Fibroblast of the aortic adventitia (primary cell): ENCODE measurements around the gene MISP3. TPM values are rescaled to one million over a fixed set of nuclear protein-coding genes. Genes with fewer than 3 reads are reported as not detected.

Source experiments
- DNase-seq: peaks from one replicate; pipeline ENCODE4 v3.0.0-alpha.2; 2010; ENCODE audit warnings: low read depth
- H3K4me3 ChIP-seq: 2 replicates; pipeline ENCODE4 v1.5.1; 2011; ENCODE audit warnings: low read depth, mild to moderate bottlenecking, control low read depth, low read length, moderate library complexity
- total RNA-seq: library from RNA; depleted of rRNA; stranded (reverse); fragments of >200 nt; gene quantifications from 2 replicates; pipeline ENCODE4 v1.2.3, GENCODE V29; 2012; ENCODE audit warnings: low replicate concordance
- TF ChIP-seq, protein P1 (sequence below): IDR thresholded peaks from 2 replicates; pipeline ENCODE4 v1.5.1; 2011; ENCODE audit warnings: mild to moderate bottlenecking, low read length, control low read depth, inconsistent platforms; ENCODE audit not compliant: insufficient read depth

MISP3 gene
- total RNA-seq, 1 donor, result 0.72 TPM

DNA sequence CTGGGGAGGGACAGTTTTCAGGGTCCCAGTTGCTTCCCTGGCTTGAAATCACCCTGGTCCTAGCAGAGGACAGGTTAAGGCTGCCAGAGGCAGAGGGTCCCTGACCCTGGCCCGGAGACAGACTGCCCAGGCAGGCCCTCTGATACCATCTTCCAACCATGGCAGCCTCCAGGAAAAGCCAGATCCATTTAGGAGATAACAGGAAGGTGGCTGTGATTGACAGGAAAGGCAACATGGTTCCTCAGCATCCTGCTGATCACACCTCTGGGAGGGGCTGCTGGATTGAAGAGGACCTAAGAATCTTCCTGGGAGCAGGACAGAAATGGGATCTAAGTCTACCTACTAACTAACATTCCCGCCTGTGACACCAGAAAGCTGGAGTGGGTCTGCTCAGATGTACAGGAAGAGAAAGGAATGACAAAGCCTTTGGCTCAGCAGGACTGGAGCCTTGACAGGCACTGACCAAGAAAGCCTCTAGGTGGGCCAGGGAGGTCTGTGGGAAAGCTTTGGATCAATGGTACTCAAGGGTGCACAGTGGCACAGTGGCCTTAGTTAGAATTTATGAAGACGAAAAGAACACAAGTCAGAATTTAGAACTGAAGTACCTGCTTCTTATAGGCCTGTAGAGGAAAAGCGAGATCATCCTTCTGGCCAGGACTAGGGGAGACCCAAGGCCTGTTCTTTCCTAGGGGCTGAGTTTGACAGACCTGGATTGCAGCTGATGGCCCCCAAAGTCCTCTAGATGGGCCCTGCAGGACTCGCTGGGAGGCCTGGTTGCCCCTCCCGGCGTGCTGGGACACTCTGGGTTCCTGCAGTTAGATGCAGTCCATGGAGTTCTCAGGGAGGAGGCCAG is 47.3 kb downstream of the MISP3 start:
- DNase-seq, result no peak
- TF ChIP-seq, protein P1, sequence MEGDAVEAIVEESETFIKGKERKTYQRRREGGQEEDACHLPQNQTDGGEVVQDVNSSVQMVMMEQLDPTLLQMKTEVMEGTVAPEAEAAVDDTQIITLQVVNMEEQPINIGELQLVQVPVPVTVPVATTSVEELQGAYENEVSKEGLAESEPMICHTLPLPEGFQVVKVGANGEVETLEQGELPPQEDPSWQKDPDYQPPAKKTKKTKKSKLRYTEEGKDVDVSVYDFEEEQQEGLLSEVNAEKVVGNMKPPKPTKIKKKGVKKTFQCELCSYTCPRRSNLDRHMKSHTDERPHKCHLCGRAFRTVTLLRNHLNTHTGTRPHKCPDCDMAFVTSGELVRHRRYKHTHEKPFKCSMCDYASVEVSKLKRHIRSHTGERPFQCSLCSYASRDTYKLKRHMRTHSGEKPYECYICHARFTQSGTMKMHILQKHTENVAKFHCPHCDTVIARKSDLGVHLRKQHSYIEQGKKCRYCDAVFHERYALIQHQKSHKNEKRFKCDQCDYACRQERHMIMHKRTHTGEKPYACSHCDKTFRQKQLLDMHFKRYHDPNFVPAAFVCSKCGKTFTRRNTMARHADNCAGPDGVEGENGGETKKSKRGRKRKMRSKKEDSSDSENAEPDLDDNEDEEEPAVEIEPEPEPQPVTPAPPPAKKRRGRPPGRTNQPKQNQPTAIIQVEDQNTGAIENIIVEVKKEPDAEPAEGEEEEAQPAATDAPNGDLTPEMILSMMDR, result no peak
- H3K4me3 ChIP-seq, result no peak overlapping the region

DNA sequence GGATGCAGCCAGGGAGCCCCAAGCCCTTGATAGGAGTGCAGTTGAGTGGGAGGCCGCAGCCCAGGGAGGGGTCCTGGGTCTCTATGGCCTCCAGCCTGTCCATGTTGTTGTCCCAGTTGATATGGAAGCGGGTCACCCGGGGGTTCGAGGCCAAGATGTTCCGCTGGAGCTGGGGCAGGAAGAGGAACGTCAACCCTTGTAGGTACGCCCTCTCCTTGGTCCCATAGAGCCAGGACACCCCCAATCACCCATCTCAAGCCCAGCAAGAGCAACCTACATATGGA is 47.9 kb downstream of the MISP3 start:
- TF ChIP-seq, protein P1, result no peak

DNA sequence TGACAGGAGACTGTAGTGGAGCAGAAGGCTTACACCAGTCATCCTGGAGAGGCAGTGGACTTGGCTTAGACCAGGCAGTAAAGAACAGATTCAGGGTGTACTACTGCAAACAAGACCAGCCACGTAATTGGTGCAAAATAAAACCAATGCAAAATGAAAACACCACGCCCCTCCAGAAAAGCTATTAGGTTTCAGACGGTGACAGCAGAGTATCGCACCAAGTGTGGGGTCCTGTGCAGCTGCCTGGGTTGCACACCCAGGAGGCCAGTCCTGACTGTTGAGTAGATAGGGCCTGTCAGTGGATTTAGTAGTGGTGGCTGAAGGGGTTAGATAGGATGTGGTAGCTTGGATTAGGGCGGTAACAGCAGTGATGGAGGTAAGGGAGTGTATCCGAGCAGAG is 50.3 kb downstream of the MISP3 start:
- TF ChIP-seq, protein P1, result no peak

More for the DNA sequence above, 47.9 kb downstream of the MISP3 start:
- no peak overlapping the region for H3K4me3 ChIP-seq
- DNase-seq, result no peak

More for the DNA sequence above, 50.3 kb downstream of the MISP3 start:
- H3K4me3 ChIP-seq, result no peak overlapping the region
- no peak for DNase-seq

Other genes with a start within 250 kb of the MISP3 start
- 0.27 TPM in 1 of 2 replicates, not detected in the other for gene NANOS3, start 195.7 kb upstream of the MISP3 start, total RNA-seq
- 1.5 and 1.8 TPM in 2 replicates for gene BRME1, start 166.7 kb upstream of the MISP3 start, total RNA-seq
- gene CC2D1A, start 166.6 kb upstream of the MISP3 start, total RNA-seq, result 12.5 and 16.6 TPM in 2 replicates
- gene PODNL1, start 134.4 kb upstream of the MISP3 start, total RNA-seq, result 0.90 and 1.6 TPM in 2 replicates
- gene DCAF15, start 120.3 kb upstream of the MISP3 start, total RNA-seq, result 8.3 and 12.7 TPM in 2 replicates
- 3.4 and 3.6 TPM in 2 replicates for gene RFX1, start 66.5 kb upstream of the MISP3 start, total RNA-seq
- not detected in 2 replicates for gene RLN3, start 44.6 kb upstream of the MISP3 start, total RNA-seq
- gene IL27RA, start 41.0 kb upstream of the MISP3 start, total RNA-seq, result 0.63 and 0.82 TPM in 2 replicates
- 0.16 TPM in 1 of 2 replicates, not detected in the other for gene PALM3, start 10.7 kb upstream of the MISP3 start, total RNA-seq
- 0.27 TPM in 1 of 2 replicates, not detected in the other for gene C19orf67, start 13.0 kb downstream of the MISP3 start, total RNA-seq
- 18.5 and 40.4 TPM in 2 replicates for gene SAMD1, start 18.0 kb downstream of the MISP3 start, total RNA-seq
- gene PRKACA, start 45.0 kb downstream of the MISP3 start, total RNA-seq, result 13.8 and 44.0 TPM in 2 replicates
- 1.7 and 32.3 TPM in 2 replicates for gene ASF1B, start 63.8 kb downstream of the MISP3 start, total RNA-seq
- gene ADGRL1, start 133.4 kb downstream of the MISP3 start, total RNA-seq, result 6.0 and 14.3 TPM in 2 replicates